HepG2 (cell line): ENCODE measurements around the gene FAM118A. TPM values are rescaled to one million over a fixed set of nuclear protein-coding genes. Genes with fewer than 3 reads are reported as not detected.

Experiments
- ATAD3A ChIP-seq: sonication (generic); formaldehyde crosslinking; IDR thresholded peaks from 2 replicates; pipeline ENCODE4 v1.4.0; 2020; ENCODE audit warnings: missing genetic modification reagents
- ATF7 ChIP-seq, 2 experiments: fragments of 450-650 bp in 1 of 2; sonication (generic) in 1 of 2; formaldehyde crosslinking in 1 of 2; IDR thresholded peaks; 2 replicates each; pipeline versions ENCODE4 v1.4.0 to v1.6.1; 2016 to 2020; ENCODE audit warnings: antibody characterized with exemption in 1 of 2, mild to moderate bottlenecking in 1 of 2, missing genetic modification reagents in 1 of 2
- CCDC6 ChIP-seq: sonication (generic); formaldehyde crosslinking; IDR thresholded peaks from 2 replicates; pipeline ENCODE4 v1.8.1; 2022; ENCODE audit warnings: mild to moderate bottlenecking, missing genetic modification reagents, moderate library complexity
- RFXANK ChIP-seq: IDR thresholded peaks from 2 replicates; pipeline ENCODE4 v1.6.1; 2016
- SNAPC2 ChIP-seq: sonication (generic); formaldehyde crosslinking; IDR thresholded peaks from 2 replicates; pipeline ENCODE4 v1.8.1; 2022; ENCODE audit warnings: mild to moderate bottlenecking, missing genetic modification reagents
- SRSF9 ChIP-seq: fragments of 200-400 bp; formaldehyde crosslinking; IDR thresholded peaks from 2 replicates; pipeline ENCODE4 v1.6.1; 2018; ENCODE audit warnings: borderline replicate concordance, mild to moderate bottlenecking, low read depth, low read length; ENCODE audit not compliant: insufficient read depth, poor library complexity, severe bottlenecking
- ZKSCAN5 ChIP-seq: sonication (generic); formaldehyde crosslinking; IDR thresholded peaks from 2 replicates; pipeline ENCODE4 v1.5.1; 2020; ENCODE audit warnings: mild to moderate bottlenecking, missing genetic modification reagents
- ZNF564 ChIP-seq: sonication (generic); formaldehyde crosslinking; IDR thresholded peaks from 2 replicates; pipeline ENCODE4 v1.8.1; 2023; ENCODE audit warnings: mild to moderate bottlenecking, missing genetic modification reagents
- polyA plus RNA-seq, 8 experiments: library from polyadenylated mRNA; depleted of rRNA in 3 of 8; stranded (reverse) in 7 of 8; unstranded in 1 of 8; fragments of >200 nt; fragmentation: Illumina TruSeq in 4 of 8; extraction: Trizol in 4 of 8; gene quantifications; 2 replicates each; pipeline versions ENCODE4 v1.2.1 to v1.2.3, GENCODE V29; 2011 to 2016; ENCODE audit warnings: low read depth in 4 of 8, missing spikeins in 1 of 8, mixed read lengths in 1 of 8; ENCODE audit not compliant: insufficient read depth in 1 of 8
- total RNA-seq, 5 experiments: library from RNA; depleted of rRNA; stranded (reverse); fragments of >200 nt; fragmentation: Illumina TruSeq; extraction: Trizol; gene quantifications; 2 replicates each; pipeline ENCODE4 v1.2.3, GENCODE V29; 2016; ENCODE audit warnings: low read depth in 1 of 5
- TF ChIP-seq, protein P1 (sequence below): sonication (generic); formaldehyde crosslinking; IDR thresholded peaks from 2 replicates; pipeline ENCODE4 v1.4.0; 2020; ENCODE audit warnings: missing genetic modification reagents, borderline replicate concordance

The FAM118A gene
- total and polyA plus RNA-seq, 2 of the 13 experiments (the other 11 are each of a cell fraction or from before 2014, with no cell fraction given) = 36.7 to 48.2 TPM

DNA sequence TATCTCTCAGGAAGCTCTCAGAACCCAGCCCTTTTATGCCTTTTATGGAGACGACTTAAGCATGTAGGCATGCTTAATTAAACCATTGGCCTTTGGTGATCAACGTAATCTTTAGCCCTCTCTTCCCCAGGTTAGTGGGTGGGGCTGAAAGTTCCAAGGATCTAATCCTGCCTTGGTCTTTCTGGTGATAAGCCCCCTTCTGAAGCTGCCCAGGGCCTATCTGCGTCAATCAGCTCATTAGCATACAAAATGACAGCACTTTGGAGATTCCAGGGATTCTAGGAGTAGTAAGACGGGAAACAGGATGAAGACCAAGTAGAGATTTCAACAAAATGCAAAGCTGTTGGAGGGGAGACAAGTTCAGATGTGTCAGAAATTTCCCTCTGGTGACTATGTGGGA, 3.1 kb downstream of the FAM118A start (continued):
- TF ChIP-seq, protein P1, sequence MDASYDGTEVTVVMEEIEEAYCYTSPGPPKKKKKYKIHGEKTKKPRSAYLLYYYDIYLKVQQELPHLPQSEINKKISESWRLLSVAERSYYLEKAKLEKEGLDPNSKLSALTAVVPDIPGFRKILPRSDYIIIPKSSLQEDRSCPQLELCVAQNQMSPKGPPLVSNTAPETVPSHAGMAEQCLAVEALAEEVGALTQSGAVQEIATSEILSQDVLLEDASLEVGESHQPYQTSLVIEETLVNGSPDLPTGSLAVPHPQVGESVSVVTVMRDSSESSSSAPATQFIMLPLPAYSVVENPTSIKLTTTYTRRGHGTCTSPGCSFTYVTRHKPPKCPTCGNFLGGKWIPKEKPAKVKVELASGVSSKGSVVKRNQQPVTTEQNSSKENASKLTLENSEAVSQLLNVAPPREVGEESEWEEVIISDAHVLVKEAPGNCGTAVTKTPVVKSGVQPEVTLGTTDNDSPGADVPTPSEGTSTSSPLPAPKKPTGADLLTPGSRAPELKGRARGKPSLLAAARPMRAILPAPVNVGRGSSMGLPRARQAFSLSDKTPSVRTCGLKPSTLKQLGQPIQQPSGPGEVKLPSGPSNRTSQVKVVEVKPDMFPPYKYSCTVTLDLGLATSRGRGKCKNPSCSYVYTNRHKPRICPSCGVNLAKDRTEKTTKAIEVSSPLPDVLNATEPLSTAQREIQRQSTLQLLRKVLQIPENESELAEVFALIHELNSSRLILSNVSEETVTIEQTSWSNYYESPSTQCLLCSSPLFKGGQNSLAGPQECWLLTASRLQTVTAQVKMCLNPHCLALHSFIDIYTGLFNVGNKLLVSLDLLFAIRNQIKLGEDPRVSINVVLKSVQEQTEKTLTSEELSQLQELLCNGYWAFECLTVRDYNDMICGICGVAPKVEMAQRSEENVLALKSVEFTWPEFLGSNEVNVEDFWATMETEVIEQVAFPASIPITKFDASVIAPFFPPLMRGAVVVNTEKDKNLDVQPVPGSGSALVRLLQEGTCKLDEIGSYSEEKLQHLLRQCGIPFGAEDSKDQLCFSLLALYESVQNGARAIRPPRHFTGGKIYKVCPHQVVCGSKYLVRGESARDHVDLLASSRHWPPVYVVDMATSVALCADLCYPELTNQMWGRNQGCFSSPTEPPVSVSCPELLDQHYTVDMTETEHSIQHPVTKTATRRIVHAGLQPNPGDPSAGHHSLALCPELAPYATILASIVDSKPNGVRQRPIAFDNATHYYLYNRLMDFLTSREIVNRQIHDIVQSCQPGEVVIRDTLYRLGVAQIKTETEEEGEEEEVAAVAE = no peak
- TF ChIP-seq ZKSCAN5 (CRISPR knock-in tag) = no peak
- TF ChIP-seq RFXANK (CRISPR knock-in tag) = no peak
- TF ChIP-seq SNAPC2 = no peak
- TF ChIP-seq CCDC6 = no peak
- no peak for TF ChIP-seq ATAD3A
- TF ChIP-seq SRSF9 = no peak
- no peak for TF ChIP-seq ZNF564 (CRISPR knock-in tag)
- no peak for TF ChIP-seq ATF7 (IDR thresholded peaks at IDR 0.05)
- TF ChIP-seq ATF7 (CRISPR knock-in tag; IDR thresholded peaks at IDR 0.05) = no peak
- TF ChIP-seq, all 625 proteins: peak for 0
